Large intestine (tissue), 3 donors: ENCODE measurements around the gene LOC128125822.
A peak's percentile ranks its signal among the peaks of the same experiment; 100 is the strongest.

Experiments
- DNase-seq, 2 donors: peaks; one replicate each; pipeline versions ENCODE4 v3.0.0 to v3.0.0-alpha.2; 2013
- H3K27ac ChIP-seq: one replicate; pipeline ENCODE4 v1.5.1; 2013; ENCODE audit warnings: low read length
- H3K27me3 ChIP-seq: 2 replicates; pipeline ENCODE4 v1.6.1; 2013; ENCODE audit warnings: low read length; ENCODE audit not compliant: control insufficient read depth, insufficient read depth
- H3K36me3 ChIP-seq: 2 replicates; pipeline ENCODE4 v1.6.1; 2013; ENCODE audit warnings: low read length; ENCODE audit not compliant: control insufficient read depth, insufficient read depth
- H3K4me1 ChIP-seq: one replicate; pipeline ENCODE4 v1.6.1; 2013; ENCODE audit warnings: low read length; ENCODE audit not compliant: control insufficient read depth, insufficient read depth
- H3K4me3 ChIP-seq: one replicate; pipeline ENCODE4 v1.5.1; 2013; ENCODE audit warnings: low read length
- H3K9me3 ChIP-seq: one replicate; pipeline ENCODE4 v1.6.1; 2013; ENCODE audit warnings: mild to moderate bottlenecking, low read depth, low read length, moderate library complexity; ENCODE audit not compliant: control insufficient read depth
- WGBS: methylation state at CpG from one replicate; pipeline ENCODE4 v1.1.5; 2013; ENCODE audit warnings: low lambda C conversion rate; ENCODE audit not compliant: insufficient coverage; 5-methylcytosine and 5-hydroxymethylcytosine counted together

Gene LOC128125822

DNA sequence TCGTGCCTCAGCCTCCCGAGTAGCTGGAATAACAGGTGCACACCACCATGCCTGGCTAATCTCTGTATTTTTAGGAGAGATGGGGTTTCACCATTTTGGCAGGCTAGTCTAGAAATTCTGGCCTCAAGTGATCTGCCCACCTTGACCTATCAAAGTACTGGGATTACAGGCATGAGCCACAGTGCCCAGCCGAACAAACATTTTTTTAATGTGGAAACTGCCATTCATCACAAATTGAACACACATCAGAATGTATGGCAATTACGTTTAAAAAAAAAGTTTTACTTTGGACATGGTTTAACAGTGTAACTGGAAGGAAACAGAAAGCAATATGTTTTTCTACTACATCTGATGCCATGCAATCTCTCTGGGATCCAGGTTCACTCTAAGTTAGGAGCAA lies 38.3 kb upstream of the LOC128125822 start:
- Histone ChIP-seq H3K36me3 (no peaks in the 10 kb centered on the region), H3K4me3 (no peak overlapping the region), H3K4me1 (no peaks in the 10 kb centered on the region), H3K27me3 (no peaks in the 10 kb centered on the region), H3K27ac (no peak overlapping the region), H3K9me3 (no peaks in the 10 kb centered on the region)
- DNase-seq, result no peak
- WGBS, result no CpG with 5 or more reads among the region's 4 CpGs

DNA sequence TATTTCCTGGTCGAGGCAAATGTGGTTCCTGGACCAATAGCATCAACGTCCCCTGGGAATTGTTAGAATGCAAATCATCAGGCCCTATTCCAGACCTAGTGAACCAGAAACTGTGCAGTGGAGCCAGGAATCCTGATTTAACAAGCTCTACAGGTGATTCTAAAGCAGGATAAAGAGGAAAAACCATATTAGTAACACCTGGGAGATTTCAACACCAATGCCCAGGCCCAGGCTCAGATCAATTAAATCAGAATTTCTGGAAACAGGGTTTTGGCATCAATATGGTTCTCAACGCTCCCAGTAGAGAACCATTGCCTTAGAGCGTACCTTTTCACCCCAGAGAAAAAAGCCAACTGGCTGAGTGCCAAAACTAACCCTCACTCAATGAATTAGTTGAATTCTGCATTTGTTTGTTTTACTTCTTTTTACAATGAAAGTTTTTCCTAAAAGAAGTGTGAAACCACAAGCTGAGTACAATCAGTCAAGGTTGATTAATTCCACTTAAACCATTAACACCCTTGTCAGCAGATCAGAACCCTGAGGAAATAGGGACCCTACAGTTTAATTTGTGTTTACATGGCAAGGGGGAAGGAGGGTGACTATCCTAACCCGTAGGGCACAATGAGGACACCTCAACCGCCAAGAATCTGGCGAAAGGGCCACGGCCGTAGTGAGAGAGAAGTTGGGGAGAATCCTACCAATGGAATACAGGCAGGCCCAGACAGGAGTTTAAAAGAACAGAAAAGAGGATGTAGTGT lies 34.9 kb upstream of the LOC128125822 start:
- Histone ChIP-seq H3K4me1 (no peaks in the 10 kb centered on the region), H3K4me3 (no peak overlapping the region), H3K36me3 (no peaks in the 10 kb centered on the region), H3K9me3 (no peaks in the 10 kb centered on the region), H3K27me3 (no peaks in the 10 kb centered on the region), H3K27ac (no peak overlapping the region)
- WGBS, result 100% methylated on average over 1 of the region's 9 CpGs
- DNase-seq, result no peak

DNA sequence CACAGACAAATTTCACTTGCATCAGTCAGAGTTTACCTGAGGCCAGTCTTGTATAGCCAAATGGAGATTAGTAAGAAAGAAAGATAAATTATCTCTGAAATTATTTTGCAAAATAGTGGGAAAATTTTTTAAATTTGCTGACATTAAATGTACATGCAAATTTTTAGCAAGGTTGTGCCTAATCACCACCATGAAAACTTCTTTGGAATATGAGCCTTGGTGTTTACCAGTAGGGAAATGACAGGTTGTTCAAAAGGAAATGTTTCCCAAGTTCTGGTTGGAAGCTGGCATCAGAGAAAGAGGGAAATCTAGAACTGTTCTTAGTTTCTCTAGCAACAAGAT lies 34.4 kb upstream of the LOC128125822 start:
- no peak overlapping the region for H3K27ac ChIP-seq
- H3K9me3 ChIP-seq, result no peaks in the 10 kb centered on the region
- no peaks in the 10 kb centered on the region for H3K27me3 ChIP-seq
- H3K4me1 ChIP-seq, result no peaks in the 10 kb centered on the region
- H3K4me3 ChIP-seq, result no peak overlapping the region
- DNase-seq, result no peak
- no peaks in the 10 kb centered on the region for H3K36me3 ChIP-seq

DNA sequence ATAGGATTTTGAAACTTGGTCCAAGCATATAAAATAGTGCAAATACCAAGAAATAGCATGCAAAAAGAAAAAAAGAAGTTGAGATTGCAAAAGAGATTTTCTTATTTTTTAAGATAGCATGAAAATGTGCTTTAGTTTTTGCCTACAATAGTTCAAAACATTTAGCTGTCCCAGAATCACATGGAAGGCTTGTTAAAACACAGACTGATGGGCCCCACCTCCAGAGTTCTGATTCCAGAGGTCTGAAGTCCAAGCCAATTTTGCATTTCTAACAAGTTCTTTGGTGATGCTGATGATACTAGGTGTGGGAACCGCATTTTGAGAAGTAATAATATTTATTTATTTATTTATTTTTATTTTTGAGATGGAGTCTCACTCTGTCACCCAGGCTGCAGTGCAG lies 33.7 kb upstream of the LOC128125822 start:
- peak in 1 of 2 donors; percentile 28 for DNase-seq
- WGBS, result 67% methylated on average over 1 of the region's 1 CpG

DNA sequence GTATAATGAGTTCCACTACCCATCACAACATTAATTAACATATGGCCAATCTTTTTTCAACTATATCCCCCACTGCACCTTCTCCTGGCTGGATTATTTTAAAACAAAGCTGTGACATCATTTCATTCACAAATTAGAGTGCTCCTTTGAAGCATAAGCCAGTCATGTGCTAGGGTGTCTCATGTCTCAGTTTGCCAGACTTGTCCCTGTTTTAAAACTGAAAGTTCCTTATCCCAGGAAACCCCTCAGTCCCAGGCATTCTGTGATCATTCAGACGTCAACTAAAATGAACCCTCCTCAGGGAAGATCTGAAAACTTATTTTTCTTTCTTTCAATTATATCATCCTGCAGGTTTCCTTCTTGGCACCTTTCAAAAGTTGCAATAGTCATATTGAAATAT lies 29.3 kb upstream of the LOC128125822 start:
- H3K27ac ChIP-seq, result no peak overlapping the region
- H3K4me1 ChIP-seq, result no peaks in the 10 kb centered on the region
- no peaks in the 10 kb centered on the region for H3K27me3 ChIP-seq
- H3K36me3 ChIP-seq, result no peaks in the 10 kb centered on the region
- H3K9me3 ChIP-seq, result no peaks in the 10 kb centered on the region
- H3K4me3 ChIP-seq, result no peak overlapping the region
- WGBS, result 83% methylated on average over 1 of the region's 1 CpG
- DNase-seq, result no peak

More for the DNA sequence above, 33.7 kb upstream of the LOC128125822 start:
- Histone ChIP-seq H3K9me3 (no peaks in the 10 kb centered on the region), H3K36me3 (no peaks in the 10 kb centered on the region), H3K4me3 (no peak overlapping the region), H3K4me1 (no peaks in the 10 kb centered on the region), H3K27ac (no peak overlapping the region), H3K27me3 (no peaks in the 10 kb centered on the region)

DNA sequence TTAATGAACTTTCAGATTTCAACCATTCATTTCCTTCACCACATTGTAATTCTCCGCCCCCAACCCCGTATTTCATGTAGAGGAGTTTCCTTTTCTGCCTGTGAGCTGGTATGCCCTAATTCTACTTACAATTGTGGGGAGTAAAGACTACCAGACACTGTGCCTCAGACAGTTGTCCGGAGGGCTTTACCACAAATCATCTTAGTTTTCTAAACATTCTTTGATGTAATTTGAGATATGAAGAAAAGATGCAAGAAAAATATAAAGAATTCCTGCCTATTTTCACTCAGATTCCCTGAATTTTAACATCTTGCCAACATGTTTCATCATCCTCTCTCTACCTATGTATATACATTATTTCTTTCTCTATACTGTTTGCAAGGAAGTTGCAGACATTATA lies 28.3 kb upstream of the LOC128125822 start:
- H3K4me1 ChIP-seq, result no peaks in the 10 kb centered on the region
- H3K9me3 ChIP-seq, result no peaks in the 10 kb centered on the region
- WGBS, result 80% methylated on average over 2 of the region's 3 CpGs

DNA sequence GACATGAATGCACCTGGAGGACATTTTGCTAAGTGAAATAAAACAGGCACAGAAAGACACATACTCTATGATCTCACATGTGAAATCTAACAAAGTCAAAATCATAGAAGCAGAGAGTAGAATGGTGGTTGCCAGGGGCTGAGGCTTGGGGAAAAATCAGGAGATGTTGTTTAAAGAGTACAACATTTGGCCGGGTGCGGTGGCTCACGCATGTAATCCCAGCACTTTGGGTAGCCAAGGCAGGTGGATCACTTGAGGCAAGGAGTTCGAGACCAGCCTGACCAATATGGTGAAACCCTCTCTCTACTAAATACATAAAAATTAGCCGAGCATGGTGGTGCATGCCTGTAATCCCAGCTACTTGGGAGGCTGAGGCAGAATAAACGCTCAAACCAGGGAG lies 26.0 kb upstream of the LOC128125822 start:
- DNase-seq, result no peak
- Histone ChIP-seq H3K4me1 (no peaks in the 10 kb centered on the region), H3K4me3 (no peak overlapping the region), H3K9me3 (no peaks in the 10 kb centered on the region), H3K27me3 (no peaks in the 10 kb centered on the region), H3K36me3 (no peaks in the 10 kb centered on the region), H3K27ac (no peak overlapping the region)
- WGBS, result no CpG with 5 or more reads among the region's 6 CpGs

More for the DNA sequence above, 28.3 kb upstream of the LOC128125822 start:
- Histone ChIP-seq H3K4me3 (no peak overlapping the region), H3K36me3 (no peaks in the 10 kb centered on the region), H3K27me3 (no peaks in the 10 kb centered on the region), H3K27ac (no peak overlapping the region)
- DNase-seq, result no peak

DNA sequence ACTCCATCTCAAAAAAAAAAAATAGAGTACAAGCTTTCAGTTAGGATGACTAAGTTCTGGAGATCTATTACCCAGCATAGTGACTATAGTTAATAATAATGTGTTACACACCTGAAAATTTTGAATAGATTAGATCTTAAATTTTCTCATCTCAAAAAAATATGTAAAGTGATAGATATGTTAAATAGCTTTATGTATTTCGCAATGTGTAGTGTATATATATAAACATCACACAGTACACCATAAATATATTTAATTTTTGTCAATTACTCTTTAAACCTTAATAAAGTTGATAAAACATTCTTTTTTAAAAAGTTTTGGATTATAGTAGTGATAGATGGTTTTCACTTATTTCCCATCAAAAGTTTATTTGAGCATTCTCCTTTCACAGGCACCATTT lies 25.6 kb upstream of the LOC128125822 start:
- no peaks in the 10 kb centered on the region for H3K36me3 ChIP-seq
- no peak overlapping the region for H3K27ac ChIP-seq
- H3K4me3 ChIP-seq, result no peak overlapping the region
- DNase-seq, result no peak
- no peaks in the 10 kb centered on the region for H3K27me3 ChIP-seq
- WGBS, result 100% methylated on average over 1 of the region's 1 CpG
- no peaks in the 10 kb centered on the region for H3K9me3 ChIP-seq
- H3K4me1 ChIP-seq, result no peaks in the 10 kb centered on the region

DNA sequence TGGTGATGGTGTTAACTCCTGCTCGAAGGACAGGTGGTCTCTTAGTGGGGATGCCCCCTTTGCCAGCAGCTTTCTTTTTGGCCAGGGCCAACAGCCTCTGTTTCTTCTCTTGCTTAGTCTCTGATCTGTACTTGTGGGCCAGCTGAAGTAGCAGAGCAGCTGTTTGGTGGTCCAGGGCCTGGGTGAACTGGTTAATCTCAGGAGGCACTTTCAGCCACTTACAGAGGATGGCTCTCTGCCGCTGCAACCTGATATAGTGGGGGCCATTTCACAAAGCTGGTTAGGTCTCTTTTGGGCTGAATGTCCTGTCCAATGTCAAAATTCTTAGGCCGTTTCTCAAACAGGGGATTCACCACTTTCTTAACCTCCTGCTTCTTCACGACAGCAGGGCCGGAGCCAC lies 23.2 kb upstream of the LOC128125822 start:
- Histone ChIP-seq H3K27ac (no peak overlapping the region), H3K36me3 (no peaks in the 10 kb centered on the region), H3K9me3 (no peaks in the 10 kb centered on the region), H3K4me1 (no peaks in the 10 kb centered on the region), H3K27me3 (no peaks in the 10 kb centered on the region), H3K4me3 (no peak overlapping the region)
- no peak for DNase-seq
- no CpG with 5 or more reads among the region's 5 CpGs for WGBS

DNA sequence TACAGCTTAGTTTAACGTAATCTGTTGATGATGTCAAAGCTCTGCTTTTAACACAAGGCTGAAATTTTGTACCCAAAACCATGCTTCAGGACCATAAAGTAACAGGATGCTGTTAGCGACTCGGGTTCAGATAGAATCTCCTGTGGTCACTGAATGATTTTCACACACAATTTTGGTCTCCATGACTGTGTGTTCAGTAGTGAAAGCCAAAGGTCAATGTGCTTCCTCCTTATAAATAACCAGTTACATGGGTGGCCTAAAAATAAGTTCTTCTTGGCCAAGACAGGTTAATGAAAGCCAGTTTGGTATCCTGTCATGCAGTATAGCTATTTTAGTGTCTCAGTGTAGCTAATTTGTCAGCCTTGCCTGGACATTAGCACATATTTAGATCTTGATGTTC lies 19.1 kb upstream of the LOC128125822 start:
- Histone ChIP-seq H3K27me3 (no peaks in the 10 kb centered on the region), H3K9me3 (no peaks in the 10 kb centered on the region), H3K4me1 (peaks cover 3% of the 10 kb centered on the region), H3K4me3 (no peak overlapping the region), H3K36me3 (no peaks in the 10 kb centered on the region), H3K27ac (no peak overlapping the region)
- DNase-seq, result no peak
- no CpG with 5 or more reads among the region's 3 CpGs for WGBS

DNA sequence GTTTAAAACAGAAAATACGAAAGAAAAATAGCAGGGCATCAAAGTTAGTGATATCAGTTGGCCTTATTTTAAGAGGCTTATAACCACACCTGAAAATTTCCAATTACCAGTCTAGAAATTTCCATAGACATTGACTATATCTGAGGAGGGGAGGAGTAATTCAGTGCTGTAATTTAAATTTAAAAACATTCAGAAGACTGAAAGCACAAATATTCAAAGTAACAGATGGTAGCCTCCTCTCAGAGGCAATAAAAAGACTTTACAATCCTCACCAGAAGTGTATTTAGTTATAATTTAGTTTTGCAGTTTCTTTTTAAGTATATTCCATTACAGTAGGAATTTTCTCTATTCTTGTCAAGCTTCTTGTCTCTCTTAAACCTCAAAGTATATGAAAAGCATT lies 18.4 kb upstream of the LOC128125822 start:
- no peaks in the 10 kb centered on the region for H3K27me3 ChIP-seq
- no peak for DNase-seq
- H3K9me3 ChIP-seq, result no peaks in the 10 kb centered on the region
- H3K4me3 ChIP-seq, result no peak overlapping the region
- 100% methylated on average over 1 of the region's 1 CpG for WGBS
- peaks cover 3% of the 10 kb centered on the region for H3K4me1 ChIP-seq
- H3K27ac ChIP-seq, result no peak overlapping the region
- no peaks in the 10 kb centered on the region for H3K36me3 ChIP-seq
